GM19455 (cell line): Measurements from ENCODE around the gene TFF3.

Experiments used
- ATAC-seq: cut with Tn5 transposase; IDR thresholded peaks from one replicate; pipeline ENCODE4 v1.9.1; 2021; ENCODE audit not compliant: unreplicated experiment

Gene TFF3, protein sequence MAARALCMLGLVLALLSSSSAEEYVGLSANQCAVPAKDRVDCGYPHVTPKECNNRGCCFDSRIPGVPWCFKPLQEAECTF

DNA sequence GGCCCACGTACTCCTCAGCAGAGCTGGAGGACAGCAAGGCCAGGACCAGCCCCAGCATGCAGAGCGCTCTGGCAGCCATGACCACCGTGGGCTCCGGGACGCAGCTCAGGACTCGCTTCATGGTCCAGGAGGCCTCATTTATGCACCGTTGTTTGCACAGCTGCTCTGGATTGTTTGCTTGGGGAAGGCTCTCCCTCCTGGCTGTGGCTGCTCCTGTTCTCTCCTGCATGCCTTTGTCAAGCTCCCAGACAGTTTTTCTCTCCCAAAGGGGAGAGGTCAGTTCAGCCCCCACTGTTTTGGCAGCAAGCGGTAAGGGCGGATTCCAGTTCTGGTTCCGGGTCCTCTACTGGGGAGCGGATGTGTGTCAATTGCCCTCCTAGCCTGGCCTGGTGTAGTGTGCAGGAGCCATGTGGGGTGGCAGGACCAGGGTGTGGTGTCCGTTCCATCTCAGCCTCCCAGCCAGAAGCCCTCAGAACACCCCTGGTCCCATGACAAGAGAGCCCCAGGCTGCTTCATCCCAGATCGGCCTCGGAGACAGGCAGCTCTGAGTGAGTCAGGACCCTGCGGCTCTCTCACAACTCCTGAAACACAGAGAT, at the start of gene TFF3:
TFF3 (minus strand) TSS at position 114 of the 596 bp plus-strand sequence; CDS start at position 79, 35 bp downstream.
- no peak for ATAC-seq

DNA sequence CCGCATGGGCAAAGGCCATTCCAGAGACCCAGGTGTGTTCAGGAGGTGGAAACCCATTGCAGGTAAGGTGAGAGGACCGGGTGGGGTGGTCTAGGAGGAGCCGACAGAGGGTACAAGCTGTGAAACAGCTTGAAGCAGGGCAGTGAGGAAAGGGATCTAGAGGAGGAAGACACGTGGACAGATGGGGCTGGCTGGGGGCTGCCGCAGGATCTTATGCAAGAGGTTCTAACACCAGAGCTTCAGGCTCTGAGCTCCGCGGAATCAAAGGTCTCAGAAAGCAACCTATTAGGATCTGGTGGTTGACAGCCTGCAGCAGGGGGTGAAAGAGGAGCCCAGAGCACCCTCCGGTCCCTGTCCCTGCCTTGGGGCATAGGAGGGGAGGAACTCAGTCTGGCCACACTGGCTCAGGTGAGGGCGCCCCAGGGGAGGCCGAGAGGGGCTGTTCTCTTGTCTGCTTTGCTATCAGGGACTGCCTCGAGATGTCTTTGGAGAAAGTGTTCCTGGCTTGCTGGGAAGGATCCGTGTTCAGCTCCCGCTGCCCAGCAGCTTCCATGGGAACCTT, 49.2 kb upstream of the TFF3 start:
- no peak for ATAC-seq

DNA sequence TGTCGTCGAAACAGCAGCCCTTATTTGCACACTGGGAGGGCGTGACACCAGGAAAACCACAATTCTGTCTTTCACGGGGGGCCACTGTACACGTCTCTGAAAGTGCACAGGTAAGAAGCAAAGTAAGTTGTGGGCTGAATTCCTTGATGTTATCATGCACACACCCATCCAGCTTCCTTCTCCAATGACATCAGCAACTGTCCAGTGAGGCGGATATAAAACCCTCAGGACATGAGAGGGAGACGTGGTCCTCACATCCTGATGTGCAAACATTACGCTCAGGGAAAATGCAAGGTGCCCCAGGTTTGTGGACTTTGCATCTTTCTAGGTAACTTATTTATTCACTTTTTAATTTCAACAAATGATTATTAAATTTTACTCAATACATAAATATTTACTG, 48.1 kb upstream of the TFF3 start:
- ATAC-seq: no peak

DNA sequence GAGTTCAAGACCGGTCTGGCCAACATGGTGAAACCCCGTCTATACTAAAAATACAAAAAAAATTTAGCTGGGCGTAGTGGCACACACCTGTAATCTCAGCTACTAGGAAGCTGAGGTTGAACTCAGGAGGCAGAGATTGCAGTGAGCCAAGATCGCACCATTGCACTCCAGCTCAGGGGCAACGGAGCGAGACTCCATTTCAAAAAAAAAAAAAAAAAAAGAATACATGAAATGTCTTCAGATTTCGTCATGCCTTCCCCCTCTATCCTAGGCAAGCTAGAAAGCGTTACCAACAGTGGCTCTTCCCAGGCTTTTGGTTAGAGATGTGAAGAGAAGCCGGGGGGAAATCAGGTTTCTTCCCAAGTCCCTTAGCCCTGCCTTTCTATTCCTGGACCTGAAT, 47.5 kb upstream of the TFF3 start:
- ATAC-seq: no peak

DNA sequence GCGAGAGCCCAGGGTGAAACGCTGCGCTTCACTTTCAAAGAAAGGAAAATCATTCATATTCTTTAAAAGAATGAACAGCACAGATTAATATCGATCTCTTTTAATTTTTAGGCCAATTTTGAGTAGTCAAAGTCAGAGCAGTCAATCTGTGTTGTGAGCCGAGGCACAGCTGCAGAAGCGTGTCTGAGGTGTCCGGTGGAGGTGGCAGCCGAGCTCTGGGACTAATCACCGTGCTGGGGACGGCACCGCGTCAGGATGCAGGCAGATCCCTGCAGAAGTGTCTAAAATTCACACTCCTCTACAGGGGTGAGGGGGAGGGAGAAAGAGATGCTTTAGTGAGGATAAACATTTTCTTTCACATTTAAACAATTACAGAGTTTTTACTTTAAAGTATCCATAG, 47.0 kb upstream of the TFF3 start:
- ATAC-seq: no peak

DNA sequence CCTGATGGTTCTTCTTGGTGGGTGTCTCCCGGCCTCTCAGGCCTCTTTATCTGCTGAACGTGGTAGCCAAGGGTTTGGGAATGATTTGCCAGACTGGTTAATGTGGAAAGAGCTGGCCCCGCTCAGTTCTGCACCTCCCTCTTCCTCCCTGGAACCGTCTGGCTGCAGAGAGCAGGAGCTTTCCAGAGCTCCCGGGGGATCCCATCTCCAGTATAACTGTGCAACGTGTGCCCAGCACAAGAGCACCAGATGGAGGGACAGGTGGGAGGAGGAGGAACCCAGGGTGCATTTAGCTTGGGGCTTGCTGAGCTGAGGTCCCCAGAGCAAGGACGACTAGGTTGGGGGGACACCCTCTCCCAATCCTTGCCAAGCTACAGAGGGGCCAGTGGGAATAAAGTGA, 46.1 kb upstream of the TFF3 start:
- no peak for ATAC-seq

DNA sequence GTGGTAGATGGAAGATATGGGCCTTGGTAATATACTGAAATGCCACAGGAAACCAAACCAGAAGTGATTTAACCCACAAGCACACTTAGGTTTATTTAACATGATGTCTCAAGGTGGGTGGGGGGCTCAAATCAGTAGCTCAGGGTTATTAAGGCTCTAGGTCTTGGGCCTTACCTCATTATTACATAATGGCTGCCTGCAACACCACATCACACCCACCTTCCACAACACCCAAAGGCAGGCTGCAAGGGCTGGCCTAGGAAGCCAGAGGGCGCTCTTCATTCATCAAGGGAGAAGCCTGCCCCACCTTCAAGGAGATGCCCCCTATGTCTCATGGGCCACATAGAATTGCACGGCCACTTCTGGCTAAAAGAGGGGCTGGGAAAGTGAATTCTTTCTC, 45.1 kb upstream of the TFF3 start:
- ATAC-seq: no peak

DNA sequence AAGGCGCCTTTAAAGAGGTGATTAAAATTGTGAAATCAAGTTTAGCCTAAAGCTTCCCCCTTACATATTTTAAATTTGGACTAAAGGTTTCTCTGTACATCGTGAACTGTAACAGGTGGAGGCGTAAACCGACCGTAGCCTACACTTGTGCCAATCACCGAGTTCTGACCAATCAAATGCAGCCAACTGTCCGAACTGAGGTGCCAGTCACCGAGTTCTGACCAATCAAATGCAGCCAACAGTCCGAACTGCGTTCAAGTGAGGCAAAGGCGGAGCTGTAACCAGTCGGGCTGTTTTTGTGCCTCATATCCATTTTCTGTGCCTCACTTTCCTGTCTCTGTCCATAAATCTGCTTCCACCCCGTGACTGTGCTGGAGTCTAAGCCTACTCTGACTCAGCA, 43.7 kb upstream of the TFF3 start:
- ATAC-seq: no peak

DNA sequence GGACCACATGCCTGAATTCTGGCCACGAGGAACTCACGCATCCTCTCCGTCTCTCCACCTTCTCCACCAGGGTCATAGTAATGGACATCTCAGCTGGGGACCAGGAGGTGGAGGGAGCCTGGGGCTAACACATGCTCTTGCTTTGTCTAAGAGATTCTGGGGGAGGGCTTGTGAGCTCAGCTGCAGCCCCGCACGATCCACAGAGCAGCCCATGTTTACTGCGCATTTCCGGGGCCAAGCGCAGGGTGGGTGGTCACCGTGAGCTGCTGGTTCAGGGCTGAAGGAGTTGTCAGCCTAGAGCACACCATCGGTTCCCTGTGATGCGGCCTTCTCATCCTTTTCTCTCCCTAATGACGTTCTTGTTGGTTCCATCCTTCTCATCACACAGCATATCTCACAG, 43.1 kb upstream of the TFF3 start:
- no peak for ATAC-seq

DNA sequence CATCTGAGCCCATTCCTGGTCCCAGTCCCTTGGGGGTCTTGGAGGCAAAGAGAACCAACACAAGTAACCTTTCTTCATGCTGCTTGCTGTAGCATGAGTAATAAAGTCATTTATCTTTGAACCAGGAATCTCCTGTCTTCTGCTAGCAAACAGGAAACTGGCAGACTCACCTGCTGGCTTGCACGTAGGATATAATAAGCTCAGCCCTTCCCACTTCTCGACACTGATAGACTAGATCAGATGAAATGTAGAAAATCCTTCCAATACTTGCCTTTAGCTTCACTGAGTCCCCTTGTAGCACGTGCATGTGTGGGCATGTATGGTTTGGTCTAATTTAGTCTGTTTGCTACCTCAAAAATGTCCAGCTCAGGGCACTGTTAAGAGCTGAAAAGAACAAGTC, 42.1 kb upstream of the TFF3 start:
- ATAC-seq: no peak

DNA sequence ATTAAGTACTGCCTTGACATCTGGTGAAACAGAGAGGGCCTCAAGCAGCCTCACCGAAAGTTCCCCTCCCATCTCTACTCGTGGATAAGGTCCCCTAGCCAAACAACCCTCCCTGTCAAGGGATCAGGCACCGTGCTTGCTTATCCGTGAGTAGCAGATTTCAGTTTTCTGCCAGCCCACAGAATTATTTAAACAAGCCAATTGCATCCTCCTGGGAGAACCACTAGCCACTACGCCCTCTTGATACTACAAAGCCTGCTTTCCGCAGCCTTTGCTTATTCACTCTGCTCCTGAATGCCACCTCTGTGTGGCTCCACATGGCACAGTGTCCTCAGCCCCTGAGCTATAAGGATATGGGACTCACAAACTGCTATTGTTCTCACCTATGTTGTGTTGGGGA, 41.4 kb upstream of the TFF3 start:
- ATAC-seq: no peak

DNA sequence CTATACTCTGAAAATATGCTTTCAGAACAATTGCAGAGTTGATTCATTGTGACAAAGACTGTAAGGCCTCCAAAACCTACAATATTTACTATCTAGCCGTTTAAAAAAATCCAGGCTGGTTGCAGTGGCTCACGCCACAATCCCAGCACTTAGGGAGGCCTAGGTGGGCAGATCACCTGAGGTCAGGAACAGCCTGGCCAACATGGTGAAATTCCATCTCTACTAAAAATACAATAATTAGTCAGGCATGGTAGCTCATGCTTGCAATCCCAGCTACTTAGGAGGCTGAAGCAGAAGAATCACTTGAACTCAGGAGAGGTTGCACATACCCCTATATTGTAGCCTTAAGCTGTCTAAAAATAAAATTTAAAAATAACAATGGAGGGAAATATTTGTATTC, 40.8 kb upstream of the TFF3 start:
- no peak for ATAC-seq

DNA sequence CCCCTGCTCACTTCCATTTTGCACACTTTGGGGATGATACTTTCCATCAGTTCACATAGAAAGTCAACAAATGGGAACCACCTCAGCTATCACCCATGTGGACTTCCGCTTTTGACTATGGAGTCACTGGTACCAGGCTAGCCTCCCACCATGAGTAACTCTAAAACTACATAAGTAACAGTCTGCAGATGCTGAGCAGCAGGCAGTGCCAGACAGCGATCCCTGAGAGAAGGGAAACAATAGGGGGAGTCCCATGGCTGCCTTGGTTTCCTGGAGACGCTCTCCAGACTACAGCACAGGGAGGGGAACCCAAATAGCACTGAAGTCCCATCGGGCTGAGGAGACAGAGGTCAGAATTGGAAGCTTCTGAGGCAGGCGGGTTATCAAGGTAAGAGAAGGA, 38.4 kb upstream of the TFF3 start:
- ATAC-seq: no peak

DNA sequence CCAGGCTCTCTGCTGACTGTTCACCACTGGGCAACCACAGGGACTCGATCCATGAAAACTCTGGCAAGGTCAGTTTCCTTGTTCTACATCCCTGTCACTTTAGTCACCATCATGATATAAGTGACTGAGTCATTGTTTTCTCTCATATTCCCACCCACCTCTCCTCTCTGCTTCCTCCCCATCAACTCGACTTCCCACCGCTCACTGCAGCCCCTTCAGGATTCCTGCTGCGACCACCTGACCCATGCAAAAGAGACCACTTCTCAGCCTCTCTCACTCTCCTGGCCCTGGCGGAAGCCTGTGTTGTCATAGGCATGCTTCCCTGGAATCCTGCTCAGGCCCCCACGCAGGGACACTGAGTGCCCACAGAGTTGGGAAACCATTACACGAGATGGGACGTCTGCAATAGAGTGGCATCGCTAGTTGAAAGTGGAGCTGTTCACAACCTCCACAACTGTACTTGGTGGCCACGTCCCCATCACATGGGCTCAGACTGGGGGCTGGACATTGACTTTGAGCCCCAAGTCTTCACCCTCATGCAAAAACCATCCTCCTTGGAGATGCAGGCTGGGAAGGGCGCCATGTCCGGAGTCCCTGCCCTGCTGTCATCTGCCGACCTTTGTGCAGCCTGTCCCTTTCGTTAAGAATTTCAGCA, 37.4 kb upstream of the TFF3 start:
- no peak for ATAC-seq

DNA sequence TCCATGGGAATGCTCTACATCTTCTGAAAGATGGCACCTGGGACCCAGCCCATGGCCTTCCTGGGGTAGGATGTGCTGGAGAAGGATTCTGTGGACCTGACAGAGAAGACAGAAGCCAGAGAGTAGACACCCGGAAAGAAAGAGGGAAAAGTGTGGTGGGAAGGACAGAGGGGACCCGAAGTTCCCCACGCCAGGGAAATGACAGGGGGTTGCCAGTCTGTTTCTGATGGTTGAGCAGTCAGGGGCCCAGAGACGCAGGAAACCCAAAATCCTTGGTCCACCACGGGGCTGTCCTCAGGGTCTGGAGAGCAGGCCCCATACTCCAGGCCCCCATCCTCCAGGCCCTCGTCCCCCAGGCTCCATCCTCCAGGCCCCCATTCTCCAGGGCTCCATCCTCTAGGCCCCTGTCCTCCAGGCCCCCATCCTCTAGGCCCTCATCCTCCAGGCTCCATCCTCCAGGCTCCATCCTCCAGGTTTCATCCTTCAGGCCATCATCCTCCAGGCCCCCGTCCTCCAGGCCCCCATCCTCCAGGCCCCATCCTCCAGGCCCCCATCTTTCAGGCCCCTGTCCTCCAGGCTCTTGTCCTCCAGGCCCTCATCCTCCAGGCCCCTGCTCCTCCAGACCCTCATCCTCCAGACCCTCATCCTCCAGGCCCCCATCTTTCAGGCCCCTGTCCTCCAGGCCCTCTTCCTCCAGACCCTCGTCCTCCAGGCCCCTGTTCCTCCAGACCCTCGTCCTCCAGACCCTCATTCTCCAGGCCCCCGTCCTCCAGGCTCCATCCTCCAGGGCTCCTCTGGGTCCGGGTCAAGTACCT, 36.6 kb upstream of the TFF3 start:
- no peak for ATAC-seq

DNA sequence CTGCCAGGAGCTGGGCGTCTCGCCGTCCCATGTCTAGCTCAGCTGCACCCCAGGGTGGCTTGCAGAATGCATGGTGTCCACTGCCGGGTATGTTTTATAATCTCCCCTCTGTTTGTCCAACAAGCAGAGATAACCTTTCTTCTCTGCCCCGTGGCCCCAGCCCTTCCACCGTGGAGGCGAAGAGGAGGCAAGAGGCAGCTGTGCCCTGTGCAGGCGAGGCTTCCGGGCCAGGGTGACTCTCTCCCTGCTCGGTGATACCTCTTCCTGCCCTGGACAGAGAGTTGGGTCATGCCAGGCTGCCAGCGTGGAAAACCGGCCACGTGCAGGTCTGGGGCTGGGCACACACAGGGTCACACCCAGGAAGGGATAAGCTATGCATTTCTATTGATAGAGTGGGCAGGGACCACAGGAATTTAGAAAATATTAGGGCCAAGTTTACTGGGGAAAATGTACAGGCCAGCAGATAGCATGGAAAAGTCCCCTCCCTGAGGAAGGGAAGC, 35.8 kb upstream of the TFF3 start, which contains the start of gene TFF2:
TFF2 (minus strand) TSS at position 68 of the 500 bp plus-strand sequence; CDS start at position 31, 37 bp downstream.
- no peak for ATAC-seq

DNA sequence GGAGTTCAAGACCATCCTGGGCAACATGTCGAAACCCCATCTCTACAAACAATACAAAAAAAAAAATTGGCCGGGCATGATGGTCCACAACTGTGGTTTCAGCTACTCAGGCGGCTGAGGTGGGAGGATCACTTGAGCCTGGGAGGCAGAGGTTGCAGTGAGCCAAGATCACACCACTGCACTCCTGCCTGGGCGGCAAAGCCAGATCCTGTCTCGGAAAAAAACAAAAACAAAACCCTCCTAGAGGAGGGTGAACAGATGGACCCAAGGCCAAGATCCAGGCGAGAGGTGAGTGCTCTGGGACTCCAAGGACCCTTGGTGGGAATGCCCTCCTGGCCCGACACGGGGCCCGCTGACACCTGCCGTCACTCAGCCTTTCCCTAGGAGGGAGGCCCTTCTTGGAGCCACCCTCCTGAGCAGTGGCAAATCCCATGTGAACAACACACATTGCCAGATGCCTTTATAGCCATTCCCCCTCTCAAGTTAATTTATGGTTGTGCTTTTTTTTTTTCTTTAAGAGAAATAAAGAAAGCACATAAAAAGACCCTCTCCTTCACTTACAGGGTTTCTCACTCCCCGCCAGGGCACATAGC, 35.2 kb upstream of the TFF3 start:
- no peak for ATAC-seq

DNA sequence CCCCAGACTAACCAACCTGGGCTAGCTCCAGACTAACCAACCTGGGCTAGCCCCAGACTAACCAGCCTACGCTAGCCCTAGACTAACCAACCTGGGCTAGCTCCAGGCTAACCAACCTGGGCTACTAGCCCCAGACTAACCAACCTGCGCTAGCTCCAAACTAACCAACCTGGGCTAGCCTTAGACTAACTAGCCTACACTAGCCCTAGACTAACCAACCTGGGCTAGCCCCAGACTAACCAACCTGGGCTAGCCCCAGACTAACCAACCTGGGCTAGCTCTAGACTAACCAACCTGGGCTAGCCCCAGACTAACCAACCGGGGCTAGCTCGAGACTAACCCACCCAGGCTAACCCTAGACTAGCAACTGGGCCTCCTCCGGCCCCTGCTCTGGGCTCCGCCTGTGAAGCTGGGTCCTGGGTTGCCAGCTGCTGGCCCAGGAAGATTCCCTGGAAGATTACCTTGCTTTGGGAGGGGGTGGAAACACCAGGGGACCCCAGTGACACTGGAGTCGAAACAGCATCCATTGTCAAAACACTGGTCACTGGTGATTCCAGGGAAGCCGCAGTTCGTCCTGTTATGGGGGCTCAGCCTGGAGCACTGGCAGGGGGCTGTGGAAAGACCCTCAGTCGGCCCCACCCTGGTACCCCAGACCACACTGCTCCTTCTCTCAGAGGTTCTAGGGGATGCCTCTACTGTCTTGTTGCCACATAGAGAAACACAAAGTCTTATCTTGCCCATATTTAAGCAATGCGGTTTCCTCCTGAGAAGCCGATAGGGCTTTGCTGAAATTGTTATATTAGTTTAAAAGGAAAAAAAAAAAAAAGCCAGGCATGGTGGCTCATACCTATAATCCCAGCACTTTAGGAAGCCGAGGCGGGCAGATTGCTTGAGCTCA, 34.5 kb upstream of the TFF3 start:
- no peak for ATAC-seq

DNA sequence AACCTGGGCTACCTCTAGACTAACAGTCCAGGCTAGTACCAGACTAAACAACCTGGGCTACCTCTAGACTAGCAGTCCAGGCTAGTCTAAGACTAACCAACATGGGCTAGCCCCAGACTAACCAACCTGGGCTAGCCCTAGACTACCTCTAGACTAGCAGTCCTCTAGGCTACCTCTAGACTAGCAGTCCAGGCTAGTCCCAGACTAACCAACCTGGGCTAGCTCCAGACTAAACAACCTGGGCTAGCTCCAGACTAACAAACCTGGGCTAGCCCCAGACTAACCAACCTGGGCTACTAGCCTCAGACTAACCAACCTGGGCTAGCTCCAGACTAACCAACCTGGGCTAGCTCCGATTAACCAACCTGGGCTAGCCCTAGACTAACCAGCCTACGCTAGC, 33.6 kb upstream of the TFF3 start:
- no peak for ATAC-seq
